Measurements from ENCODE around the gene DDR2.
"Not testable (repeated sequence)": the region's sequence is repeated elsewhere in the genome, so short reads cannot be mapped to it uniquely, and the experiment has no call there.

DDR2 gene

DNA sequence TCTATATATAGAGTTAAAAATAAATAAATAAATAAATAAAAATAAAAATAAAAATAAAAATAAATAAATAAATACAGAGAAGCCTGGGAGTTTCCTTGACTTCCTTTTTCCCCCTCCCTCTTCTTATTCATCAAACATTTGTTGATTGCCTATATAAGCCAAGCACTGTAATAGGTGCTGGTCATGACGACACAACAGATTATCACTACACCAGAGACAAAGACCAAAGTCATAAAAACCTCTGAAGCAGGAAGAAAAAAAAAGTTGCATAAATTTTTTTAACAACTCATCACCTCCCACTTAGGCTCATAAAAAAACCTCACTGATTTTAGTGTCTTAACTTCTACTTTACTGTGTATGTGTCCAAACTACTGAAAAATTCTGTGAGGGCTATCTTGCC, 95.2 kb downstream of the DDR2 start:
- DNase-seq: not testable (repeated sequence)

DNA sequence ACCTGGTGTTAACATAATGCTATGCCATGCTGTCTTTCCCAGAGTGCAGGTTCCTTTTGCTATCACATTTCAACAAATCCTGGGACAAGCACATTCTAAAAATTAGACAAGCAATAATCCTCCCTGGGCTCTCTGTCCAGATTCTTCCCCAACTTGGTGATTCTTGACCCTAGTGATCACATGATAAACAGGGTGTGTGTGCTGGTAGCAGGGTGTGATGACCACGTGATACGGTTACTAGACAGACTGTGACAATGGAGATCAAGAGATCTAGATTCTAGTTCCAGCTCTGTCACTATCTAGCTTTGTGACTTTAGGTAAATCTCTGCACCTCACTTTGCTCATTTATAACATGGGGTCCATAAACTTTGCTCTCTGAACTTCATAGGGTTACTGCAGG, 96.3 kb downstream of the DDR2 start:
- DNase-seq: no peak

DNA sequence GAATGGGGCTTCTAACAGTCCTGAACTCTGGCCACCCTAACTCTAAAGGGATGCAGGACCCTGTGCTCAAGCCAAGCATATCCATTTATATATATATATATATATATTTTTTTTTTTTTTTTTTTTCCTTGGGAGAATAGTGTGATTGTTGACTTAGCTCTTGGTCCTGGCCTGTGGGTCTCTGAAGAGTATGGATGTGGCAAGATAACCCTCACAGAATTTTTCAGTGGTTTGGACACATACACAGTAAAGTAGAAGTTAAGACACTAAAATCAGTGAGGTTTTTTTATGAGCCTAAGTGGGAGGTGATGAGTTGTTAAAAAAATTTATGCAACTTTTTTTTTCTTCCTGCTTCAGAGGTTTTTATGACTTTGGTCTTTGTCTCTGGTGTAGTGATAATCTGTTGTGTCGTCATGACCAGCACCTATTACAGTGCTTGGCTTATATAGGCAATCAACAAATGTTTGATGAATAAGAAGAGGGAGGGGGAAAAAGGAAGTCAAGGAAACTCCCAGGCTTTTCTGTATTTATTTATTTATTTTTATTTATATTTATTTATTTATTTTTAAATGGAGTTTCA, 97.0 kb downstream of the DDR2 start:
- DNase-seq: not testable (repeated sequence)

DNA sequence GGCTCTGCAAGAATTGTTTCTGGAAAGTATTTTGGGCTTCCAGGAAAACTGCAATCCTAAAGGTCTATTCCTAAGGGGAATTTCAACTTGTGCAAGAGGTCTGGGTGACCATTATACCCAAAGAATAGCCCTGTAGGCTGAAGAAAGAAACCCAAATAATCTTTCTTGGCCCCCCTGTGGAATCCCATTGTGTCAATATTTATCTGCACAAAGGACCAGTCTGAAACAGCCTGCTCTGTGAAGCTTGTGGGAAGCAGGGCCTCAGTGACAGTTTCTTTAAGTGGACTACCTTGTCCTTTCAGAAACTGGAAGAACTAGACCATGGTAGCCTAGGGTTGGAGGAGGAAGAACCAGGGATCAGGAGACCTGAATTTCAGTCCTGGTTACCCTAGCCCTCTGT, 99.8 kb downstream of the DDR2 start:
- no peak for DNase-seq

DNA sequence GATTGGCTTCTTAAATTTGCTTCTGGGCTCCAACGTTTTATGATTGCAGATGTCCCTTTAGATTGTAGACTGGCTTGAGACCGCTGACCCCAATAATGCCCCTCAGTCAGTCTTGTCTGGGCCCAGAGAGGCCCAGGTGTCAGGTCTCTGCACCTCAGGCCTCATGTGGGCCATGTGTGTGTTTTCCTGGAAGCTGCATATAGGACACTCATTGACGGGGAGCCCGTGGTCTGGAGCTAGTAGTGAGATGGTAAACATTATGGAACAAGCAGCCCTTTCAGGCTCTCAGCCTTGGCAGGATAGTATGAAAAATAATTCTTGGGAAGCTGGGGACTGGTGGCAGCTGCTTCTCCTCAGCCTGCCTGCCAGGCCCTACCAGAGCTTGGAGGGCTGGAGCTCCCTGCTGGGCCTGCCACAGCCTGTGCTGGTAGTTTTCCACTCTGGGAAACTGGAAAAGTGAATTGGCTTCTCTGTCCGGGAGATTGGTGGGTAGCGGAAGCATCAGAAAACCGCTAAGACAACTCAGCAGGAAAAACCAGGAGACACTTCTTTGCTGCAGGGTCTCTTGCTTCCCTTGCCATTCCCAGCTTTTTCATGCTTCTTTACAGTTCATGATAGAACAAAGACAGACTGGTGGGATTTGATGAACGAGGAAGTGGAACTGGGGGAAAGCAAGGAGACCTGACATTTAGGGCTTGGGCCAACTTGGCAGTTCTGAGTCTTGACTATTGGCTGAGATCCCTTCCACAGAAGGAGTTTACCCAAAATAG, 100.5 kb downstream of the DDR2 start:
- no peak for DNase-seq

DNA sequence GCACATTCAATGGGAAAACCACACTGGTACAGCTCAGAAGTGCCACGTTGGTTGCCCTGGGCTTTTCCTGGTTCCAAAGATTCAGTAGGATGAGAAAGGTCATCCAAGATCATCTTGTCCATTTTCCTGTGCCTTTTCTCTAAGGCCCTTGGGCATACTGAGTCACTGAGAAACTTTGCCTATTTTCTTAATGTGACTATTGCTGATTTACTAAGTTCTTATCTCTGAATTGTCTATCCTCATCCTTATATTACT, 101.0 kb downstream of the DDR2 start:
- DNase-seq: no peak

DNA sequence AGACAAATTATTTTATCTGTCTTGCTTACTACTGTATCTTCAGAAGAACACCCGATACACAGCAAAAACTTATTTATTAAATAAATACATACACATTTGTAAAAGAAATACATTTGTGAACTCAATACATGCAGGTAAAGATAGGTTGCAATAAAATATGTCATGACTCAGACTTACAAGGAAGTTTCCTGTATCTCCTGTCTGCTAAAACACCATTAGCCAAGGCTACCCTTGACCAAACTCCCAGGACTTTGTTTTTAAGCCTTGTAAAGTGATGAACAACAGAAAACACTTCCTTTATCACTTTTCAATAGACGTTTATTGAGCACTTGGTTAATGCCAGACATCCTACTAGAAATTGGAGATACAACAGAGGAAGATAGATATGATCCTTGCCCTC, 101.8 kb downstream of the DDR2 start:
- no peak for DNase-seq

DNA sequence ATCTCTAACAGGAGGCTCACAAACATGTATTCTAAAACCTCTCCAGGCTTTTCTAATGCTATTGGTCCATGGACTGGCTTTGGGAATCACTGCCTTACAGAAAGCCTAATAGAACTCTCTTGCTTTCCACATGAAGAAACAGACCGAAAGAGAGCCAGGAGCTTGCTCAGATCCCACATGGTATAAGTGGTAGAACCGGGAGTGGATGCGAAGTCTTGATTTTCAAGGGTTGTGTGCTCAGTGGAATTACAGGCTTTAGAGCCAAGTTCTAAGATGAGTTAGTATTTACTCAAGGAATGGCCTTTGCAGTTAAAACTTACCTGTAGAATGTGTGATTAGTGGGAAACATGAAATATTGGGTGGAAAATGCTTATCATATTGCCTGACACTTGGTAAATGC, 103.9 kb downstream of the DDR2 start:
- no peak for DNase-seq

DNA sequence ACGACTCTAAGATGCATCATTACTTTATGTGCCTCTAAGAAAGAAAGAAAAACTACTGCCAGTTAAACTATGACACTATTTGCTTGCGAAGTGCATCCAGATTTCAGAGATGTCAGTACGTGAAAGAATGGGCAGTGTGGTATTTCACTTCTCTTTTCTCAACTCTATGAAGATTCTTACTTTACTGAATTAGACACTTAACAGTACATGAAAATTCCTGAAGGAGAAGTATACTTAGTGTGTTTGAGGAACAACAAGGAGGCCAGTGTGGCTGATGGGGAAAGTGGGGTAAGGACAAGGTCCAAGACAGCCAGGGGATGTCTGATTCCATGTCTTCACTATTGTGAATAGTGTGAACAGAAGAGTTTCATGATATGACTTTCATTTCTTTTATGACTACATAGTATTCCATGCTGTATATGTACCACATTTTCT, 104.4 kb downstream of the DDR2 start:
- DNase-seq: peak in 1 of 4 experiments; percentile 0

DNA sequence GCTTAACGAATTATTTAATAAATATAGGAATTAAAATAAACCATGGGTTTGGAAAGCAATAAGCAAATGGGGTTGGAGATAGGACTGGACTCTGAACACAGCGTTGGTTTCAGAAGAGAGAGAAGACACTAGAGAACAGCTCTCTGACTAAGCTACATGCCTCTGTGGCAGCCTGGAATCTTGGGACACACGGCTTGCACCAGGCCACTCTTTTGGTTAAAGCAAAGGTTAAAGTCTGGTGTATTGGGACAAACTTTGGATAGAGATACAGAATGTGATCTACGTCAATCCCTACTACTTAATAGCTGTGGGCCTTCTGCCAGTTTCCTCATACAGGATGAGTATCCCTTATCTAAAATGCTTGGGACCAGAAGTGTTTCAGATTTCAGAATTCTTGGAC, 108.5 kb downstream of the DDR2 start:
- DNase-seq: no peak

DNA sequence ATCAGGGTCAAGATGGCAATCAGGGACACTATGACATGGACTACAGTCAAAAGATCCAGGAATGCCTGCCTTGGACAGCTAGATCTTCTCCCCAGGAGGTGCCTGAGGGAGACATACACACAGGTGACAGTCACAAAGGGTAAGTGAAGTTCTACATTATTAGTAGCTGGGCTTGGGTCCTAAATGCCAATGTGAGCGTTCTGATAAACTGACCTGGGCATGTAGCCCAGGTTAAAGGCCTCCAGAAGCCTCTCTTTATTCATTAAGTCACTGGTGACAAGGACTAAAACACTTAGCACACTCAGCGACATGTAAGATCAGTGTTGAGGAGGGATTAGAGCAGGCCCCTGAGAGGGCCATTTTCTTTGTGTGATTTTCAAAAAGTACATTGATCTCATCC, 109.3 kb downstream of the DDR2 start:
- DNase-seq: no peak

DNA sequence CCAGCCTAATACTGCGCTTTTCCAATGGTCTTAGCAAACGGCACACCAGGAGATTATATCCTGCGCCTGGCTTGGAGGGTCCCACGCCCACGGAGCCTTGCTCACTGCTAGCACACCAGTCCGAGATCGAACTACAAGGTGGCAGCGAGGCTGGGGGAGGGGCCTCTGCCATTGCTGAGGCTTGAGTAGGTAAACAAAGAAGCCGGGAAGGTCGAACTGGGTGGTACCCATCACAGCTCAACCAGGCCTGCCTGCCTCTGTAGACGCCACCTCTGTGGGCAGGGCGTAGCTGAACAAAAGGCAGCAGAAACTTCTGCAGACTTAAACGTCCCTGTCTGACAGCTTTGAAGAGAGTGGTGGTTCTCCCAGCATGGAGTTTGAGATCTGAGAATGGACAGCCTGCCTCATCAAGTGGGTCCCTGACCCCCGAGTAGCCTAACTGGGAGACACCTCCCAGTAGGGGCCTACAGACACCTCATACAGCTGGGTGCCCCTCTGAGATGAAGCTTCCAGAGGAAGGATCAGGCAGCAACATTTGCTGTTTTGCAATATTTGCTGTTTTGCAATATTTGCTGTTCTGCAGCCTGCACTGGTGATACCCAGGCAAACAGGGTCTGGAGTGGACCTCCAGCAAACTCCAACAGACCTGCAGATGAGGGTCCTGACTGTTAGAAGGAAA, 114.1 kb downstream of the DDR2 start:
- not testable (repeated sequence) for DNase-seq

DNA sequence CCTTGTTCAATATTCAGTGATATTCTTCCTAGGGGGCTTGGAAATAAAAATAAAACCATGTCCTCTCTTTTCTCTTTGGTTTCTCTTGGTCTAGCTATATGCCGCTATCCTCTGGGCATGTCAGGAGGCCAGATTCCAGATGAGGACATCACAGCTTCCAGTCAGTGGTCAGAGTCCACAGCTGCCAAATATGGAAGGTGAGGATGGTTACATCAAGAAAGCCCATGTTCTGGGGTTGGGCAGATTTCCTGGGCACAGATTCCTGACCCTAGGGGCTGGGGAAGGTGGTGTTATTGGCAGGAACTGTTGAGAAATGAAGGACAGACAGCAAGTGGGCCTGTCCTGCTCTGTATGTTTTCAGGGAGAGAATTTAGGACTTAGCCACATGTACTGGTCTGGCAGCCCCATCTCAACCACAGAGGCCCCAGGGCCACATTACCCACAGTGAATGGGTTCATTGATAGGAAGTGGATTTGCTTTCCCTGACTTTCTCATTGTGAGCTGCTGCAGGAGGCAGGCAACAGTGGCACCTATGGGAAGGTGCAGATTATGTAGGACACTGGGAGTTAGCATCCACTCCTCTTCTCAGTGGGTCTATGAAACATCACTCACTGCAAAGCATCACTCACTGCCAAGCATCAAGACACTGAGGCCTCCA, 120.9 kb downstream of the DDR2 start:
- no peak for DNase-seq

DNA sequence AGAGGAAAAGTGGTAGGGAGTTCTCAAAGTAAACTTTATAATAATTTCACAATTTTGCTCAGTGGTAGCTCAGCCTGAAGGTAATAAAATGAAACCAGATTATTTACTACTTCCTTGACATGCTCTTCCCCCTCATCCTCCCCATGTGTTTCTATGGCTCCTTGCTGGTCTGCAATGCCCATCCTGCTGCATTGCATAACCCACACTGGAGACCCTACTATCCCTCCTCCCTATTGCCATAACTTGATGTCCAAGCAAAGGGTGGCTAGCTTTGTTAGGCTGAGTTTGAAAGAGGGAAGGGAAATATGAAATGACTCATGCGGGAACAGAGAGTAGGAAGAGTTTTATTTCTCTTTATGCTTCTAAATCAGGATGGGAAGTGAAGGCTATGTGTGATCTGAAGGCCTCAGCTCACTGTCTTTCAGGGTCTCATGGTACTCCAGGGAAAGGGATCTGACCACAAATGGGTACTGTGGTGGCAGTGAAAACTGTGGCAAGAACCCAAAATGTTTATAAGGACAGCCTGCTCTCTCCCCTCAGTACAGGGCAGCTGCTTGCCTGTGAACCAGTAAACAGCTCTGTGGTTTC, 121.8 kb downstream of the DDR2 start:
- DNase-seq: no peak

DNA sequence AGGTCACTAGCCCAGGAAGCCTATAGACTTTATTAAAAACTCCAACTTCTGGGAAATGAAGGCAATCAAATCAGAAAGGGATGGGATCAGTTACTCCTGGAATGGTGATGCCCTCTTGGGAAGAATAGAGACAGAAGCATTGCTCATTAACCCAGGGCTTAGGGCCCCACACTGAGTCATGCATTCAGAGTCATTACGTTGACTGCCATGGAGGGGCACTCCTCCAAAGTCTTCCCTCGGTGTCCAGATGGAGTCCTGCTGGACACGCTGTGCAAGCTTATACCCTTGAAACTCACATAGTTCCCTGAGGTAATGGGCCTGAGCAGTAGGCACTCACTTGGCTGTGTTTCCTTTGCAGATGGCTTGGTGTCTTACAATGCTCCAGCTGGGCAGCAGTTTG, 123.0 kb downstream of the DDR2 start:
- DNase-seq: no peak

DNA sequence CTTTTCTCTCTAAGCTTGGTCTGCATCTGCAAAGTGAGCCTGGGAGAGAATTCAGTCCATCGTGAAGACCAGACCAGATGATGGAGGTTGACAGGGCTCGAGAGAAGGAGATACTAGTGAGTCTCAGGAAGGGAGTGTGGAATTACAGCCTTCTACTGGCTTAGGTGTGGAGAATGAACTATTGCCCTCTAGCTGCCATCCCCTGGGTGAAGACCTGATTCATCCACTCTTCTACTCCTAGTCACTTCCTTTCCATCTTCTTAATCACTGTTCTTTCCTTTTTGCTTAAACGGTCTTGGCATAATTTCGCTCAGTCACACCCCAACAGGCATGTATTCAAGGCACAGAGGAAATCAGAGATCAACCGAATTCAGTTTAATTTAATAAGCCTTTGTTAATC, 124.3 kb downstream of the DDR2 start:
- DNase-seq: no peak

DNA sequence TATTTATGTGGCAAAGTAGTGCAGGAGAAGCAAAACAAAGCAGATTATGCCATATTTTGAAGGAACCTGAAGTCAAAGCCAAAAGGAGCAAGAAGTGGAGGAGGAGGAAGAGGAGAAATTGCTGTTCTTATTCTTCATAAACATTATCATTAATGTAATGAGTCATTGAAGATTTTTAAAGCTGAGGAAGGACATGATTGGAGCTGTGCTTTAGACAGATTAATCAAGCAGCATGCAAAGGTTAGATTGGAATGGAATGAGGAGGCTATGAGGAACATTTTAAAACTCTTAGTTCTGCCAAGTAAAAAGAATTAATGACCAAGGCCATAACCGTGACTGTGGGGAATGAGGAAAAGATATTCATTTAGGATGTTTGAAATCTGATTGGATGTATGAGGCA, 125.2 kb downstream of the DDR2 start:
- no peak for DNase-seq

DNA sequence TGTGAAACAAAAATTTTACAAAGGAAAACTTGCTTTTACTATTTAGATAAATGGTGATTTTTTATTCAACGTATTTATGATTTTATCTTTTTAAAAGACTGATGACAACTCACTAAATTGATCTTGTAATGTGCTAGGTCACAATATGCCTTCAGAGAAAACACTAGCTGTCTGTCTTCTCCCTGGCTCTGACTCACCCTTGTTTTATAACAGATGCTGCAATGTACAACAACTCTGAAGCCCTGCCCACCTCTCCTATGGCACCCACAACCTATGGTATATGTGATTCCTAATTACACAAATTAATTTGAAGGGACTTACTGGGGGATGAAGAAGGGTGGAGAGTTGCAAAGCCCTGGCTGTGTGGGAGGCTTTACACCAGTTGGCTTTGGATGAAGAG, 133.5 kb downstream of the DDR2 start:
- no peak for DNase-seq

DNA sequence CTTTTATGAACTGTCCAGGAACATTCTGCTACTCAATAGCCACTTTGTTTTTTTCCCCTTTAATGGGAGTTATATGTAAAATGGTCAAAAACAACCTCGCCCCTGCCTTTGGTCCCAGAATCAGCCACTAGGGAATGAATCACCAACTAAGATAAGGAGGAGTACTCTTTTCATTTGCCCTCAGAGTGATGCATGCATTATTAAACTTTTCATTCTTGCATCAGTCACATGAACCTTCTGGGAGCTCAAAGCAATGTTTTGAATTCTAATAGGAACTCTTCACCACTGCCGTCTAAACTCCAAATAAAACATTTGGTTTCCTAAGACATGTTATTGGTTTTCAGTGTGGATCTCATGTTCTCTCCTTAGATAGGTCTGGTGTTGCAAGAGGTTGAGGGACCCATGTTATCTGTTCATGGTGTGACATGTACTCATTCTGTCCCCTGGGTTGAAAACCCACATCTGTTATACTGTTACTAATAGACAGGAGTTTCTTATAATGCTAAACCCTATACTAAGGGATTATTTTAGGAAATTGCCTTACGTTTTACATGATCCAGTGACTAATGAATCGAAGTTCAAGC, 140.4 kb downstream of the DDR2 start:
- DNase-seq: no peak

DNA sequence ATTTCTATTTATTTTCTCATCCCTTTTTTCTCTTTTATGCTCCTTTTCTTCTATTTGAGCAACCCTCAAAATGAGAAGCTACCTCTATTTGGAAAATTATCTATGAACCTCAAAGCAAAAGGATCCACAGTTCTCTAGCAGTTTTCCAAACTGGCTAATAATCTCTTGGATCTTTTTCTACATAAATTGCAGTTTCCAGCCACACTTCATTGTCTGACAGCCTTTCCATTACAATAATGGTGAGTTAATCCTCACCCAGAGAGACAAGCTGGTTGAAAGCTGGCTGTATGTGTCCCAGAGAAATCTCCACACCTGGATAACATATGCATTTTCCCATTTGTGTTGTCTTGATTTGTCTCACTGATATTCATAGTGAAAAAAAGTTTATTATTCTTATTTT, 141.7 kb downstream of the DDR2 start:
- no peak for DNase-seq

DNA sequence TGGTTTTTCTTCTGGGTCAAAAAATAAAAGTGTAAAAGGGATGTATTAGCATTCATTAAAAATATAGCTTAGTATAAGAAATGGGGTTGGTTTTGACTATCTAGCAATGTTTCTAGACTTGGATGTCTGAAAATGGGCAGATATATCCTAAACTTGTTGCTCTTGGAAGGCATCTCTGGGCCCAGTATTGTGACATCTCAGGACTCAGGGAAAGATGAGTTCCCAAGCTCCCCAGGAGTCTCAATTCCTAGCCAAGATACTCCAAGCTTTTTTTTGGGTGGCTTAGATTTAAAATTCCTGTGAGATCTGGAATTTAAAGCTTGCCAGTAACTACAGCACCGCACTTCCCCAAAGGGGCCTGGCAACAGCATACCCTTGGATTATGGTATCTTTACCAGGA, 146.8 kb downstream of the DDR2 start:
- no peak for DNase-seq

DNA sequence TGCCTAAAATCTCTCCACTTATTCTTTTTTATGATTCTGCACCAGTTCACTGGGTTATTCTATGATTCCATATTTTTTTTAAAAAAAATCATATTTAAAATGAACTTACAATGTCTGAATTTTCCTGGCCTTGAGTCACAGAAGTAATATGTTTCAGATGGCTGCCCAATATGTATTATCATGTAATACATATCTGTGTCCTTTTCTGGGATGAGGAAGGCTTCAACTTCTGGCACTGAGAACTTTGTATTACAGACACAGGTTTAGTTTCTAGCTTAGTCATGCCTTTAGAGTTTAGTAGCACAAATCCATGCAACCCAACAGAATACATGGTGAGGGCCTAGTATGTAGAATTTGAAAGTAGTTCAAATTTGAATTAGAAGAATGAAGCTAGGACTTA, 150.4 kb downstream of the DDR2 start:
- no peak for DNase-seq

DNA sequence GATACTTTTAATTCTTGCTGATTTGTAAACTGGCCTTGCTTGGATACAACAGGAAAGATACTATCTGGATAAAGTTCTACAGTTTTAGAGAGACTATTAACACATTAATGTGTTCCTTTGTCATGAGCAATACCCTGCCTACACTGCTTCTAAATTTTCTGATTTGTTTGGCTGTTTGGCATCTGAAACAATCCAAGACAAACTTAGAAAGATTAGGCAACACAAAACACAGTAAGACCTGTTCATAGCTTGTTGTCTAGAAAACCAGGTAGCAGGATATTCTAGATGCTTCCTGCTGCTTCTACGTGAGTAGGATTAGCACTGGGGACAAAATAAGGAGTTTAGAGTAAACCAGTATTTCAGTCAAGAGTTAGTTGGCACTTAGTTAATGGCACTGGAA, 152.7 kb downstream of the DDR2 start:
- not testable (repeated sequence) for DNase-seq
